Gastrocnemius medialis (tissue), 4 donors: ENCODE data around the gene FNDC3A. TPM values are rescaled to one million over a fixed set of nuclear protein-coding genes. Genes with fewer than 3 reads are reported as not detected.

Experiments
- ATAC-seq, 2 donors: fragments of 150-250 bp; one replicate each; pipeline ENCODE4 v1.9.1; 2016
- DNase-seq, 2 donors: peaks; one replicate each; pipeline ENCODE4 v3.0.0-alpha.2; 2019
- H3K27ac ChIP-seq, 4 donors: fragments of 200-600 bp; sonication (generic); 1 replicate in 1 of 4; 2 replicates in 3 of 4; pipeline ENCODE4 v1.5.1; 2016 to 2018; ENCODE audit warnings: mild to moderate bottlenecking in 2 of 4, moderate library complexity in 1 of 4
- H3K27me3 ChIP-seq, 3 donors: fragments of 200-600 bp; sonication (generic) in 2 of 3; 1 replicate in 1 of 3; 2 replicates in 2 of 3; pipeline versions ENCODE4 v1.5.1 to v1.6.0; 2016 to 2019; ENCODE audit warnings: mild to moderate bottlenecking in 1 of 3, moderate library complexity in 1 of 3
- H3K36me3 ChIP-seq, 2 donors: fragments of 200-600 bp; sonication (generic) in 1 of 2; one replicate each; pipeline ENCODE4 v1.5.1; 2017 to 2018
- H3K4me1 ChIP-seq, 2 donors: fragments of 200-600 bp; sonication (generic) in 1 of 2; one replicate each; pipeline ENCODE4 v1.5.1; 2016 to 2017; ENCODE audit warnings: mild to moderate bottlenecking in 2 of 2
- H3K4me3 ChIP-seq, 4 donors: fragments of 200-600 bp; sonication (generic) in 3 of 4; 1 replicate in 1 of 4; 2 replicates in 3 of 4; pipeline ENCODE4 v1.5.1; 2016 to 2019; ENCODE audit warnings: mild to moderate bottlenecking in 2 of 4
- H3K9me3 ChIP-seq, 3 donors: fragments of 200-600 bp; sonication (generic) in 2 of 3; 1 replicate in 1 of 3; 2 replicates in 2 of 3; pipeline ENCODE4 v1.5.1; 2016 to 2019
- POLR2A ChIP-seq, 2 donors: fragments of 450-650 bp; IDR thresholded peaks; one replicate each; pipeline ENCODE4 v1.6.1; 2017; ENCODE audit warnings: antibody characterized with exemption in 2 of 2, mild to moderate bottlenecking in 2 of 2, moderate library complexity in 2 of 2
- in situ Hi-C, 4 donors: fragments of 200-750 bp; cut with MboI; loops; one replicate each; pipeline versions ENCODE4 v1.15.0 to v1.8.0; 2017; ENCODE audit warnings: low sequenced_read_pairs in 4 of 4
- intact Hi-C: fragments of 100-400 bp; cut with DNase I; formaldehyde crosslinking; loops from one replicate; pipeline ENCODE4 v1.15.1; 2023; ENCODE audit warnings: low total_unique reads
- total RNA-seq, 4 donors: library from RNA; depleted of rRNA; stranded (reverse); fragments of >200 nt; gene quantifications; one replicate each; pipeline versions ENCODE4 v1.1.0 to v1.2.3, GENCODE V29; 2016
- TF ChIP-seq, protein P1 (sequence below), 5 experiments: fragments of 450-650 bp in 3 of 5; fragments of 200-600 bp in 2 of 5; sonication (generic) in 2 of 5; IDR thresholded peaks in 4 of 5; conservative IDR thresholded peaks in 1 of 5; 1 replicate in 4 of 5; 2 replicates in 1 of 5; pipeline ENCODE4 v1.5.1; 2016 to 2019; ENCODE audit warnings: antibody characterized with exemption in 5 of 5, mild to moderate bottlenecking in 3 of 5, moderate library complexity in 3 of 5

The FNDC3A gene
- total RNA-seq, 4 donors from 2014 or later, result 9.6 to 18.3 (median 10.4) TPM

- peaks cover 14 to 24% (median 24%) of the 10 kb centered on the region in 3 donors for H3K27me3 ChIP-seq
- DNase-seq, result no peak
- no peak for TF ChIP-seq POLR2A (IDR thresholded peaks at IDR 0.05)
- TF ChIP-seq, protein P1, sequence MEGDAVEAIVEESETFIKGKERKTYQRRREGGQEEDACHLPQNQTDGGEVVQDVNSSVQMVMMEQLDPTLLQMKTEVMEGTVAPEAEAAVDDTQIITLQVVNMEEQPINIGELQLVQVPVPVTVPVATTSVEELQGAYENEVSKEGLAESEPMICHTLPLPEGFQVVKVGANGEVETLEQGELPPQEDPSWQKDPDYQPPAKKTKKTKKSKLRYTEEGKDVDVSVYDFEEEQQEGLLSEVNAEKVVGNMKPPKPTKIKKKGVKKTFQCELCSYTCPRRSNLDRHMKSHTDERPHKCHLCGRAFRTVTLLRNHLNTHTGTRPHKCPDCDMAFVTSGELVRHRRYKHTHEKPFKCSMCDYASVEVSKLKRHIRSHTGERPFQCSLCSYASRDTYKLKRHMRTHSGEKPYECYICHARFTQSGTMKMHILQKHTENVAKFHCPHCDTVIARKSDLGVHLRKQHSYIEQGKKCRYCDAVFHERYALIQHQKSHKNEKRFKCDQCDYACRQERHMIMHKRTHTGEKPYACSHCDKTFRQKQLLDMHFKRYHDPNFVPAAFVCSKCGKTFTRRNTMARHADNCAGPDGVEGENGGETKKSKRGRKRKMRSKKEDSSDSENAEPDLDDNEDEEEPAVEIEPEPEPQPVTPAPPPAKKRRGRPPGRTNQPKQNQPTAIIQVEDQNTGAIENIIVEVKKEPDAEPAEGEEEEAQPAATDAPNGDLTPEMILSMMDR (IDR thresholded peaks at IDR 0.05 in 4 of 5, conservative IDR thresholded peaks at IDR 0.05 in 1 of 5), result no peak
- H3K4me1 ChIP-seq, result no peaks in the 10 kb centered on the region
- in situ Hi-C loops, result no loop called here
- peak; percentile 44 to 75 for ATAC-seq
- H3K36me3 ChIP-seq, result no peaks in the 10 kb centered on the region
- H3K9me3 ChIP-seq, result no peaks in the 10 kb centered on the region
- no peak overlapping the region for H3K4me3 ChIP-seq
- intact Hi-C loops, result no loop called here
- no peak overlapping the region for H3K27ac ChIP-seq
Measured at GRCh38 chr13:49225223-49226042, 249.7 kb downstream of the FNDC3A start.

- H3K9me3 ChIP-seq, result no peaks in the 10 kb centered on the region
- H3K27ac ChIP-seq, result no peak overlapping the region
- intact Hi-C loops, result no loop called here
- H3K4me3 ChIP-seq, result no peak overlapping the region
- TF ChIP-seq, protein P1 (IDR thresholded peaks at IDR 0.05 in 4 of 5, conservative IDR thresholded peaks at IDR 0.05 in 1 of 5), result no peak
- TF ChIP-seq POLR2A (IDR thresholded peaks at IDR 0.05), result no peak
- ATAC-seq (no peak), DNase-seq (no peak)
- no peaks in the 10 kb centered on the region for H3K4me1 ChIP-seq
- H3K27me3 ChIP-seq, result peaks cover 6 to 14% (median 12%) of the 10 kb centered on the region in 3 donors
- no peaks in the 10 kb centered on the region for H3K36me3 ChIP-seq
- in situ Hi-C loops, result no loop called here
Measured at GRCh38 chr13:49226613-49227012, 250.9 kb downstream of the FNDC3A start.

DNA sequence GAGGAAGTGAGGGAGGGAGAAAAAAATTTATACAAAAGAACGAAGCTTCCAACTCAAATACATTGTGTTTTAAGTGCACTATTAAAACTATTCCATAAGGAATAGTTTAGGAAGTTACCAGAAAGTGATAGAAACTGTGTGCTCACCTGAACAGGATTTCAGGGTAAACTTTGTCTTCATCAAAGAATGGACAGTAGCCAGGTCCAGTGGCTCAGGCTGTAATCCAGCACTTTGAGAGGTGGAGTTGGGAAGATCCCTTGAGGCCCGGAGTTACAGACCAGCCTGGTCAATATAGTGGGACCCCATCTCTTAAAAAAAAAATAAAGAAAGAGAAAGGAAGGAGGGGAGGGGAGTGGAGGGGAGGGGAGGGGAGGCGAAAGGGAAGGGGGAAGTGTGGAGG is 259.0 kb downstream of the FNDC3A start:
- no peaks in the 10 kb centered on the region for H3K4me1 ChIP-seq
- intact Hi-C loops, result no loop called here
- DNase-seq (no peak), ATAC-seq (no peak)
- no peaks in the 10 kb centered on the region for H3K9me3 ChIP-seq
- in situ Hi-C loops, result no loop called here
- H3K27me3 ChIP-seq, result no peaks in the 10 kb centered on the region
- TF ChIP-seq, protein P1 (IDR thresholded peaks at IDR 0.05 in 4 of 5, conservative IDR thresholded peaks at IDR 0.05 in 1 of 5), result no peak
- TF ChIP-seq POLR2A (IDR thresholded peaks at IDR 0.05), result no peak
- H3K27ac ChIP-seq, result no peak overlapping the region
- H3K36me3 ChIP-seq, result no peaks in the 10 kb centered on the region
- no peak overlapping the region for H3K4me3 ChIP-seq

- ATAC-seq, result no peak
Measured at GRCh38 chr13:49235856-49236431, 260.2 kb downstream of the FNDC3A start.

More at GRCh38 chr13:49235856-49236431, 260.2 kb downstream of the FNDC3A start:
- no peak for DNase-seq
- in situ Hi-C loops (no loop called here), intact Hi-C loops (no loop called here)
- no peak overlapping the region for H3K27ac ChIP-seq
- TF ChIP-seq POLR2A (IDR thresholded peaks at IDR 0.05), result no peak
- TF ChIP-seq, protein P1 (IDR thresholded peaks at IDR 0.05 in 4 of 5, conservative IDR thresholded peaks at IDR 0.05 in 1 of 5), result no peak
- no peak overlapping the region for H3K4me3 ChIP-seq
- H3K27me3 ChIP-seq, result no peaks in the 10 kb centered on the region
- no peaks in the 10 kb centered on the region for H3K36me3 ChIP-seq
- no peaks in the 10 kb centered on the region for H3K9me3 ChIP-seq
- no peaks in the 10 kb centered on the region for H3K4me1 ChIP-seq
